HepG2 (cell line): ENCODE results near the gene ATP6V0A1.

Experiments
- RBM22 ChIP-seq: fragments of 200-400 bp; formaldehyde crosslinking; optimal IDR thresholded peaks from 2 replicates; pipeline ENCODE3; 2017; ENCODE audit warnings: mild to moderate bottlenecking, low read length, moderate library complexity
- TF ChIP-seq, protein P1 (sequence below): sonication (generic); formaldehyde crosslinking; IDR thresholded peaks from 2 replicates; pipeline ENCODE4 v1.8.1; 2022; ENCODE audit warnings: mild to moderate bottlenecking, missing genetic modification reagents
- TF ChIP-seq, protein P2 (sequence below): sonication (generic); formaldehyde crosslinking; IDR thresholded peaks from 2 replicates; pipeline ENCODE4 v1.4.0; 2020; ENCODE audit warnings: missing genetic modification reagents, mild to moderate bottlenecking, borderline replicate concordance
- TF ChIP-seq, protein P3 (sequence below): IDR thresholded peaks from 2 replicates; pipeline ENCODE4 v1.6.1; 2016; ENCODE audit warnings: low read depth, control low read depth

DNA sequence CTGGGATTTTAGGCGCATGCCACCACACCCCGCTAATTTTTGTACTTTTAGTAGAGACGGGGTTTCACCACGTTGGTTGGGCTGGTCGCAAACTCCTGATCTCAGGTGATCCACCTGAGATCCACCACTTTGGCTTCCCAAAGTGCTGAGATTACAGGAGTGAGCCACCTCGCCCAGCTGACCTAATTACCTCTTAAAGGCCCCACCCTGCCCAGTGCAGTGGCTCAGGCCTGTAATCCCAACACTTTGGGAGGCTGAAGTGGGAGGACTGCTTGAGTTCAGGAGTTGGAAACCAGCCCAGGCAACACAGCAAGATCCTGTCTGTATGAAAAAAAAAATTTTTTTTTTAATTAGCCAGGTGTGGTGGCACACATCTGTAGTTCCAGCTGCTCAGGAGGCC lies 100.4 kb downstream of the ATP6V0A1 start:
- TF ChIP-seq, protein P1, sequence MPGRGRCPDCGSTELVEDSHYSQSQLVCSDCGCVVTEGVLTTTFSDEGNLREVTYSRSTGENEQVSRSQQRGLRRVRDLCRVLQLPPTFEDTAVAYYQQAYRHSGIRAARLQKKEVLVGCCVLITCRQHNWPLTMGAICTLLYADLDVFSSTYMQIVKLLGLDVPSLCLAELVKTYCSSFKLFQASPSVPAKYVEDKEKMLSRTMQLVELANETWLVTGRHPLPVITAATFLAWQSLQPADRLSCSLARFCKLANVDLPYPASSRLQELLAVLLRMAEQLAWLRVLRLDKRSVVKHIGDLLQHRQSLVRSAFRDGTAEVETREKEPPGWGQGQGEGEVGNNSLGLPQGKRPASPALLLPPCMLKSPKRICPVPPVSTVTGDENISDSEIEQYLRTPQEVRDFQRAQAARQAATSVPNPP (CRISPR knock-in tag), result no peak
- TF ChIP-seq, protein P2, sequence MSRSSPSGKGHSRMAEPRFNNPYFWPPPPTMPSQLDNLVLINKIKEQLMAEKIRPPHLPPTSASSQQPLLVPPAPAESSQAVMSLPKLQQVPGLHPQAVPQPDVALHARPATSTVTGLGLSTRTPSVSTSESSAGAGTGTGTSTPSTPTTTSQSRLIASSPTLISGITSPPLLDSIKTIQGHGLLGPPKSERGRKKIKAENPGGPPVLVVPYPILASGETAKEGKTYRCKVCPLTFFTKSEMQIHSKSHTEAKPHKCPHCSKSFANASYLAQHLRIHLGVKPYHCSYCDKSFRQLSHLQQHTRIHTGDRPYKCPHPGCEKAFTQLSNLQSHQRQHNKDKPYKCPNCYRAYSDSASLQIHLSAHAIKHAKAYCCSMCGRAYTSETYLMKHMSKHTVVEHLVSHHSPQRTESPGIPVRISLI (CRISPR knock-in tag), result no peak
- no peak for TF ChIP-seq RBM22
- TF ChIP-seq, protein P3, sequence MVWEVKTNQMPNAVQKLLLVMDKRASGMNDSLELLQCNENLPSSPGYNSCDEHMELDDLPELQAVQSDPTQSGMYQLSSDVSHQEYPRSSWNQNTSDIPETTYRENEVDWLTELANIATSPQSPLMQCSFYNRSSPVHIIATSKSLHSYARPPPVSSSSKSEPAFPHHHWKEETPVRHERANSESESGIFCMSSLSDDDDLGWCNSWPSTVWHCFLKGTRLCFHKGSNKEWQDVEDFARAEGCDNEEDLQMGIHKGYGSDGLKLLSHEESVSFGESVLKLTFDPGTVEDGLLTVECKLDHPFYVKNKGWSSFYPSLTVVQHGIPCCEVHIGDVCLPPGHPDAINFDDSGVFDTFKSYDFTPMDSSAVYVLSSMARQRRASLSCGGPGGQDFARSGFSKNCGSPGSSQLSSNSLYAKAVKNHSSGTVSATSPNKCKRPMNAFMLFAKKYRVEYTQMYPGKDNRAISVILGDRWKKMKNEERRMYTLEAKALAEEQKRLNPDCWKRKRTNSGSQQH (CRISPR knock-in tag), result no peak
